GM19025 (cell line): ENCODE results near the gene LUZP1.

Experiments used
- ATAC-seq: cut with Tn5 transposase; IDR thresholded peaks from one replicate; pipeline ENCODE4 v1.9.1; 2021; ENCODE audit warnings: mild to moderate bottlenecking, low read depth, moderate library complexity; ENCODE audit not compliant: unreplicated experiment

LUZP1 gene

GRCh38 chr1:23092447-23092846 lies 76.2 kb downstream of the LUZP1 start:
- ATAC-seq, result no peak

- ATAC-seq, result no peak
These were observed 77.1 kb downstream of the LUZP1 start for GRCh38 chr1:23091545-23091944.

- ATAC-seq, result no peak
These were observed 78.6 kb downstream of the LUZP1 start for GRCh38 chr1:23090056-23090455.

GRCh38 chr1:23088027-23088426 lies 80.6 kb downstream of the LUZP1 start:
- no peak for ATAC-seq

GRCh38 chr1:23085696-23086095 lies 83.0 kb downstream of the LUZP1 start:
- no peak for ATAC-seq

GRCh38 chr1:23084880-23085279 lies 83.8 kb downstream of the LUZP1 start:
- no peak for ATAC-seq

- no peak for ATAC-seq
These were observed 84.8 kb downstream of the LUZP1 start for GRCh38 chr1:23083714-23084480.

- ATAC-seq, result no peak
These were observed 87.3 kb downstream of the LUZP1 start for GRCh38 chr1:23081376-23081775.

GRCh38 chr1:23080885-23081284 lies 87.8 kb downstream of the LUZP1 start:
- no peak for ATAC-seq

GRCh38 chr1:23079025-23079424 lies 89.6 kb downstream of the LUZP1 start:
- ATAC-seq, result no peak

- ATAC-seq, result no peak
These were observed 94.6 kb downstream of the LUZP1 start for GRCh38 chr1:23074012-23074411.

GRCh38 chr1:23069675-23070074 lies 99.0 kb downstream of the LUZP1 start:
- ATAC-seq, result no peak

GRCh38 chr1:23069149-23069548 lies 99.5 kb downstream of the LUZP1 start:
- no peak for ATAC-seq

GRCh38 chr1:23066075-23066474 lies 102.6 kb downstream of the LUZP1 start:
- no peak for ATAC-seq

- no peak for ATAC-seq
These were observed 103.3 kb downstream of the LUZP1 start for GRCh38 chr1:23065385-23065784.

GRCh38 chr1:23062271-23062670 lies 106.4 kb downstream of the LUZP1 start:
- ATAC-seq, result no peak

GRCh38 chr1:23057301-23057700 lies 111.4 kb downstream of the LUZP1 start:
- no peak for ATAC-seq

- no peak for ATAC-seq
These were observed 117.3 kb downstream of the LUZP1 start for GRCh38 chr1:23051290-23051909.

- no peak for ATAC-seq
These were observed 118.5 kb downstream of the LUZP1 start for GRCh38 chr1:23050201-23050600.

GRCh38 chr1:23044035-23044434 lies 124.6 kb downstream of the LUZP1 start:
- no peak for ATAC-seq

GRCh38 chr1:23040509-23040908 lies 128.1 kb downstream of the LUZP1 start:
- no peak for ATAC-seq

- ATAC-seq, result no peak
These were observed 129.3 kb downstream of the LUZP1 start for GRCh38 chr1:23039308-23039826.
